ENCODE data around the gene CIB4. TPM values are rescaled to one million over a fixed set of nuclear protein-coding genes. Genes with fewer than 3 reads are reported as not detected.
A peak's percentile ranks its signal among the peaks of the same experiment; 100 is the strongest.

CIB4 gene
- total RNA-seq, 8 experiments from 2014 or later: 0.50 to 1.00 TPM; not detected in 6

GRCh38 chr2:26561376-26561775, 79.8 kb downstream of the CIB4 start:
- in situ Hi-C loops (cut with MboI; ENCODE audit: low pct_unique_long_range_greater_than_20kb in 2 of 9, low sequenced_read_pairs in 9 of 9, unreplicated experiment in 9 of 9): no loop called here
- 83 to 93% (median 88%) methylated on average over 3 to 8 of the region's 8 CpGs; no CpG with 5 or more reads in 7 of the 10 experiments for WGBS, 10 experiments
- ATAC-seq (replicated peaks in 6 of 8): no peak
- Histone ChIP-seq H3K4me3 (no peak overlapping the region), H3K4me1 (replicated peaks in 1 of 2) (peaks cover 7 to 12% of the 10 kb centered on the region in 2 donors), H3K27ac (no peak overlapping the region)

GRCh38 chr2:26560892-26561291, 80.3 kb downstream of the CIB4 start:
- Histone ChIP-seq H3K27ac (no peak overlapping the region), H3K4me3 (no peak overlapping the region), H3K4me1 (replicated peaks in 1 of 2) (peaks cover 7 to 12% of the 10 kb centered on the region in 2 donors)
- 41 to 100% (median 71%) methylated on average over 2 to 3 of the region's 3 CpGs; no CpG with 5 or more reads in 6 of the 10 experiments for WGBS, 10 experiments
- no peak for ATAC-seq (replicated peaks in 6 of 8)
- in situ Hi-C loops (cut with MboI; ENCODE audit: low pct_unique_long_range_greater_than_20kb in 2 of 9, low sequenced_read_pairs in 9 of 9, unreplicated experiment in 9 of 9): no loop called here

- Histone ChIP-seq H3K27ac (no peak overlapping the region), H3K4me3 (no peak overlapping the region), H3K4me1 (replicated peaks in 1 of 2) (peaks cover 7 to 11% of the 10 kb centered on the region in 2 donors)
- in situ Hi-C loops (cut with MboI; ENCODE audit: low pct_unique_long_range_greater_than_20kb in 2 of 9, low sequenced_read_pairs in 9 of 9, unreplicated experiment in 9 of 9): no loop called here
- no peak for ATAC-seq (replicated peaks in 6 of 8)
- WGBS, 10 experiments: 0 to 65% (median 45%) methylated on average over 2 of the region's 2 CpGs; no CpG with 5 or more reads in 6 of the 10 experiments
Measured at GRCh38 chr2:26559556-26559955, 81.6 kb downstream of the CIB4 start.

- in situ Hi-C loops (cut with MboI; ENCODE audit: low pct_unique_long_range_greater_than_20kb in 2 of 9, low sequenced_read_pairs in 9 of 9, unreplicated experiment in 9 of 9): no loop called here
- ATAC-seq (replicated peaks in 6 of 8): no peak
- H3K27ac ChIP-seq: no peak overlapping the region
- H3K4me3 ChIP-seq: no peak overlapping the region
- peaks cover 2 to 6% of the 10 kb centered on the region in 2 donors for H3K4me1 ChIP-seq (replicated peaks in 1 of 2)
- WGBS, 10 experiments: 33 to 100% (median 50%) methylated on average over 1 of the region's 3 CpGs; no CpG with 5 or more reads in 6 of the 10 experiments
Measured at GRCh38 chr2:26559044-26559405, 82.1 kb downstream of the CIB4 start.

DNA sequence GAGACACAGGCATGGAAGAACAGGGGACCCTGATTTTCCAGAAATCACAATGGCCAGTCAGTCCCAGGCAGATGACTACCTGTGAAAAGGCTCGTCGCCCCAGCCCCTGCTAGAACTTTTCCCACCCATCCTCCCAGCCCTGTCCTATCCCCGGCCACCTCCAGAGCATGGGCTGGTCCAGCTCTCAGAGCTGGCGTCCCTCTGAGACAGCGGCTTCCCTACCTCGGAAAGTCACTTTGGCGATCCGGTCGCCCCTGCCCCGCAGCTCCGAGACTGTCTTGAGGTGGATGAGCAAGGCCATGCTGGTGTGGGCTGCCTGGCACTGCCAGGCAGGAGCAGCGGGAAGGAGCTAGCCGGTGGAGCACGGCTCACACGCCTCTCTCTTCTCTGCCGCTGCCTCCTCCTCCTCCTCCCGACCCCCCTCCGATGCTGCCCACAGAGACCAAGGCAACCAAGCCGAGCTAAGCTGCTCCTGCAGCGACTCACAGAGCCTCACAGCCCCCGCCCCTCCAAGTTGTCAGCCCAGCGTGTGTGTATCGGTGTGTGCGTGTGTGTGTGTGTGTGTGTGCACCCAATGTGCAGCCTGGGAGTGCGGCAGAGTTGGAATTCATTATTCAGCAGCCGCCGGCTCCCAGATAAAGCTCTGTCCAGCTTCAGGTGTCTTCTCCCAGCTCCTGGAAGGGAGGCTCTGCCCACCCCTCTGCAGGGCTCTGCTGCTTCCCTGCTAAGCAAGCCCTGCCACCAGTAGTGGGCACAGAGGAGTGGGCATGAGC, 82.7 kb downstream of the CIB4 start:
- WGBS, 10 experiments: 0 to 40% (median 0%) methylated on average over 2 to 4 of the region's 27 CpGs; no CpG with 5 or more reads in 7 of the 10 experiments
- peaks cover 0 to 2% of the 10 kb centered on the region in 2 donors for H3K4me1 ChIP-seq (replicated peaks in 1 of 2)
- in situ Hi-C loops (cut with MboI; ENCODE audit: low pct_unique_long_range_greater_than_20kb in 2 of 9, low sequenced_read_pairs in 9 of 9, unreplicated experiment in 9 of 9): no loop called here
- H3K4me3 ChIP-seq: no peak overlapping the region
- peak in 7 of 8 experiments; percentile 10 to 81 (median 76) for ATAC-seq (replicated peaks in 6 of 8)
- H3K27ac ChIP-seq: no peak overlapping the region

- Histone ChIP-seq H3K4me3 (no peak overlapping the region), H3K27ac (no peak overlapping the region), H3K4me1 (replicated peaks in 1 of 2) (peaks cover 0 to 2% of the 10 kb centered on the region in 2 donors)
- ATAC-seq (replicated peaks in 6 of 8): no peak
- in situ Hi-C loops (cut with MboI; ENCODE audit: low pct_unique_long_range_greater_than_20kb in 2 of 9, low sequenced_read_pairs in 9 of 9, unreplicated experiment in 9 of 9): no loop called here
- WGBS, 10 experiments: 0 to 93% (median 88%) methylated on average over 1 to 8 of the region's 12 CpGs; no CpG with 5 or more reads in 5 of the 10 experiments
Measured at GRCh38 chr2:26557244-26557925, 83.8 kb downstream of the CIB4 start.

DNA sequence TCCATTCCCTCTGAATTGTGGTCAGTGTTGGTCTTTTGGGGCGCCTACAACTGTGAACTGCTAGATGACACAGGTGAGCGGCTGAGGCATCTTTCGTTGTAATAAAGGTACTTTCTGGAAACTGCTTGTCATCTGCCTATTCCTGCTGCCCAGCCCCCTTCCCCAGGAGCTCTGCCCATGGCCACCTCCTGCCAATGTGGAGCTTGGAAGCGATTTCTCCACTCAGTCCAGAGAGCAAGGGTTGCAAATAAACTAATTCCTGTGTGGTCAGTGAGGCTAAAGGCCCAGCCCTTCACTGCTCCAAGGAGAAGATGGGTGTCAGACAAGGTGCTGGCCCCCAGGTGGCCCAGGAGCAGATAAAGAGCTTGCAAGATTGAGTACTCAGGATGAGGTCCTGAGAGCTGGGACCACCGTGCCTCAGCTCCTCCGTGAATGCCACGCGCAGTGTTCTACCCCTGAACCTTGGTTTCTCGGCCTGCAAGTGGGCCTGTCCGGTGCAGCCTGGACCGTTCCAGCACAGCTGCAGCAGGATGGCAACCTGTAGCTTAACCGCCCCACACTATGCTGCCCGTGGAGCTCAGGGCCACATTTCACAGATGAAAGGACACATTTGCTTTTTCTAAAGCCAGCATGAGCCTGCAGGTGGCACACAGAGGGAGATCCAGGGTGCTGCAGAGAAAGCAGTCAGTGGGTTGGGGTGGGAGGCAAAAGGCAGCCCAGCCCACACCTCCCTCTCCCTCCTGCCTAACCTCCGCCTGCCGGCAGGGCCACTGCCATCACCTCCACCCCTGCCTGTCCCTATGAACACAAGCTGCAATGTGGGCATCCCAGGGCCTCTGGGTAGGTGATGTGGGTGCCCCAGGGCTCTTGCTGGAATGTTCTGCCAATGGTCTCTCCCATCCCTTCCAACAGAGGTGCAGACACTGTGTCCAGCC, 84.6 kb downstream of the CIB4 start:
- WGBS, 10 experiments: 0 to 90% (median 83%) methylated on average over 1 to 7 of the region's 15 CpGs; no CpG with 5 or more reads in 5 of the 10 experiments
- H3K4me3 ChIP-seq: no peak overlapping the region

DNA sequence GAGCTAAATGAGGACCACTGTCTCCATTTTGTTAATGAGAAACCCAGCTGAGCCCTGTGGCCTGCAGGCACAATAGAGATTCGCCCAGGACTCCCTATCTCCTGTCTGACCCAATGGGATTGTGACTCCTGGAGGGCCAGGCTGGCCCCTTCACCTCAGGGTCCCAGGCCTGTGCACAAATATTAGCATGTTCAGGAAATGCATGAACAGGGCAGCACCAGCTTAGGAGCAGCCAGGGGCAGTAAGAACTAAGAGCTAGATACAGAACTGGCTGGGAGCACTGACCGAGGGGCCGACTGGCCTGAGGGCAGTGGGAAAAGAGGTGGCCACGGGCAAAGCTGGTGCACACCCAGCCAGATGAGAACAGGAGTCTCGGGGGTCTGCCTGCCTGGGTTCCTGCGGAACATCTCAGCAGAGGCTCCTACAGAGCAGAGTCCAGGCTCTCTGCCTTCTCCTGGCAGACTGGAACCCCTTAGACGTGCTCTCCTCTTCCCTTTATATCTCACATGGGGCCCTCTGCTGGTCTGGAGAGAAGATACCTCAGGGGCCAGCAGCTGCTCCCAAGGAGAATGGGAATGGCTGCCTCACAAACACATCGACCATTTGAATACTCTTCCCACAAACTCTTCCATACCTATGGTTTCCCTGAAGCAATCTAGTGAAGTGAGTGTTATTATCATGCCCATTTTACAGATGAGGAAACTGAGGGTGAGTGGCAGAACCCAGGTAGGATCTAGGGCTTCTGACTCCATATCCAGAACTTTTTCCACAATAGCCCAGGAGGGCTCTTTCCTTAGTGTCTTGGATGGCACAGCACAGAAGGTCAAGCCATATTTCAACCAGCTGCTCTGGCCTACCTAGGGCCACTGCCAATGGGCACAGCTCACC, 85.7 kb downstream of the CIB4 start:
- ATAC-seq (replicated peaks in 6 of 8): peak in 2 of 8 experiments; percentile 15 to 66
- peaks cover 0 to 2% of the 10 kb centered on the region in 2 donors for H3K4me1 ChIP-seq (replicated peaks in 1 of 2)
- in situ Hi-C loops (cut with MboI; ENCODE audit: low pct_unique_long_range_greater_than_20kb in 2 of 9, low sequenced_read_pairs in 9 of 9, unreplicated experiment in 9 of 9): no loop called here
- no peak overlapping the region for H3K4me3 ChIP-seq
- H3K27ac ChIP-seq: no peak overlapping the region
- 0 to 80% (median 80%) methylated on average over 1 of the region's 8 CpGs; no CpG with 5 or more reads in 7 of the 10 experiments for WGBS, 10 experiments

More for the DNA sequence above, 84.6 kb downstream of the CIB4 start:
- Histone ChIP-seq H3K27ac (no peak overlapping the region), H3K4me1 (replicated peaks in 1 of 2) (peaks cover 0 to 2% of the 10 kb centered on the region in 2 donors)
- in situ Hi-C loops (cut with MboI; ENCODE audit: low pct_unique_long_range_greater_than_20kb in 2 of 9, low sequenced_read_pairs in 9 of 9, unreplicated experiment in 9 of 9): no loop called here
- no peak for ATAC-seq (replicated peaks in 6 of 8)

DNA sequence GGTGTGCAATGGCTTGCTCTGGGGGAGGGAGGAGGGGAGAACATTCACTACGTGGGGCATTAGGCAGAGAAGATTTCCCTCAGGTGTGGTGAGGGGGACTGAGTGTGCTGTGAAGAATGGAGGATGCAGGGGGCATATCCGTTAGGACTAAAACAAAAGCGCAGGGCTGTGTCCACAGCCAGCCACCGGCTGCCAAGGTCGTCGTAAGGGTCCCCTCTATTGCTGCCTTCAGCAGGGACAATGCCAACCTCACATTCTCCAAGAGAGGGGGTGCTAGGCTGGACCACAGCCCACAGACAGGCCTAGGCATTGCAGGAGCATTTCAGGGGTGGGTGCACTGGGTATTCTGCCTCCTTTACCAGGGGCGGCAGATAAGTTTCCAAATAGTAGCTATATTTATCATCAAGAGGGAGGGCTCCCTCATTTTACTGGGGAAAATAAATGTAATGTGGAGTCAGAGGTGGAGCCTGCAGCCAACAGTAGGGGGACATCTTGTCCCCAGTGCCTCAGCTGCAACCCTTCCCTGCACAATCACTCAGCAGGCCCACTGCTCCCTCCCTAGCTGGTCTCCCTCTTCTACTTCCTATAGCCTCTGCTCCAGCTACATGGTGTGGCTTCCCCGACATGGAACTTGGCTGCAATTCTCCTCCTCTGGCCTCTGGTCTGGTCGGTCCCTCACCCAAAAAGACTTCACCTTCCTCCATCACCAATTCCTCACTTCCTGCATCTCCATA, 88.4 kb downstream of the CIB4 start:
- WGBS, 10 experiments: 20 to 77% (median 60%) methylated on average over 2 to 3 of the region's 9 CpGs; no CpG with 5 or more reads in 3 of the 10 experiments
- in situ Hi-C loops (cut with MboI; ENCODE audit: low pct_unique_long_range_greater_than_20kb in 2 of 9, low sequenced_read_pairs in 9 of 9, unreplicated experiment in 9 of 9): no loop called here
- H3K4me3 ChIP-seq: no peak overlapping the region
- no peaks in the 10 kb centered on the region for H3K4me1 ChIP-seq (replicated peaks in 1 of 2)
- H3K27ac ChIP-seq: no peak overlapping the region
- ATAC-seq (replicated peaks in 6 of 8): peak in 4 of 8 experiments; percentile 45 to 74 (median 54)

GRCh38 chr2:26550276-26551015, 90.7 kb downstream of the CIB4 start:
- Histone ChIP-seq H3K4me1 (replicated peaks in 1 of 2) (no peaks in the 10 kb centered on the region), H3K4me3 (no peak overlapping the region), H3K27ac (no peak overlapping the region)
- in situ Hi-C loops (cut with MboI; ENCODE audit: low pct_unique_long_range_greater_than_20kb in 2 of 9, low sequenced_read_pairs in 9 of 9, unreplicated experiment in 9 of 9): no loop called here
- no peak for ATAC-seq (replicated peaks in 6 of 8)
- 40 to 100% (median 64%) methylated on average over 2 to 10 of the region's 17 CpGs; no CpG with 5 or more reads in 4 of the 10 experiments for WGBS, 10 experiments
